NCI-H82 (cell line): Measurements from ENCODE around the gene ITPKB.

Source experiments
- DNase-seq: peaks from one replicate; lab custom pipeline; 2025; lab: John Stamatoyannopoulos, UW

Gene ITPKB

DNA sequence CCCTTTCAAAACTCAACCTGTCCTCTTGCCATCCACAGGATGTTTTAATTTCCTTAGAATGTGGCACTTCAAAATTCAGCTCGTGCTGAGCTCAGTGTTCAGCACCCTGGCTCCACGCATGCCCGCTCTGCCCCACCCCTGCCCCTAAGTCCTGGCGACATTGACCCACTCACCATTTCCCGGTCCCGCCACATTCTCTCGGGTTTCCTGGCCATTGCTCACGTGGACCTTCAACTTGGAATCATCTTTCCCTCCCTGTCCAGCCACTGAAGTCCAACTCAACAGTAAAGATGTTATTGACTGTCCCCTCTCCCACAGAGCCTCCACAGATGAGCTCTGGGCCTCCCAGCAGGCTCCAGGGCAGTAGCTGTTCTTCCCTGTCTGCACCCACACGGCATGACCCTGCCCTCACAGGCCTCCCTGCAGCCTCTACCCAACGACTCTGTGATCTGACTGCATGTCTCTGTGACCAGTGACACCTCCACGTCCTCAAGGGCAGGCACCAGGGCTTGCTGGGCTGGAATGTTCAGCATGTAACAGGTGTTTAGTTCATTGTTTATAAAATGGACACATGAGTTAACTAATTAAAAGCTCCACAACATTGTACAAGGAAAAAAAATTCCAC, 53.8 kb downstream of the ITPKB start:
- DNase-seq: no peak

DNA sequence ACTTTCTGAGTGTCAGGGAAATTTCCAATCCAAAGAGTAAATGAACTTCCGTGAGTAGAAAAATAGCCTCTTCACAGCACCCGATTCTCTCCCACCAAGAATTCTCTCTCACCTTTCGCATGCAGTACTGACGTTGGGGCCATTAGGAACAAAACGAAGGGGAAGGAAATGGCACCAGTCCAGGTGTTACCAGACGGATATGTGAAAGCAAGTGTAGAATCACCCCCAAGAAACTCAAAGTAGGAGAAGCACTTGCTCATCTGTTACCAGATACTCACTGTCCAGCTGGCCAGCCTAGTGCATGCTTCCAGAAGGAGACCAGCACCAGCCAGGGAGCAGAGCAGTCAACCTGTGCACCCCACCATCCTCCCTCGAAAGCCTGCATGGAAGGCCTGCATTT, 55.1 kb downstream of the ITPKB start:
- no peak for DNase-seq

GRCh38 chr1:226682871-226683814, 55.9 kb downstream of the ITPKB start:
- DNase-seq: no peak

DNA sequence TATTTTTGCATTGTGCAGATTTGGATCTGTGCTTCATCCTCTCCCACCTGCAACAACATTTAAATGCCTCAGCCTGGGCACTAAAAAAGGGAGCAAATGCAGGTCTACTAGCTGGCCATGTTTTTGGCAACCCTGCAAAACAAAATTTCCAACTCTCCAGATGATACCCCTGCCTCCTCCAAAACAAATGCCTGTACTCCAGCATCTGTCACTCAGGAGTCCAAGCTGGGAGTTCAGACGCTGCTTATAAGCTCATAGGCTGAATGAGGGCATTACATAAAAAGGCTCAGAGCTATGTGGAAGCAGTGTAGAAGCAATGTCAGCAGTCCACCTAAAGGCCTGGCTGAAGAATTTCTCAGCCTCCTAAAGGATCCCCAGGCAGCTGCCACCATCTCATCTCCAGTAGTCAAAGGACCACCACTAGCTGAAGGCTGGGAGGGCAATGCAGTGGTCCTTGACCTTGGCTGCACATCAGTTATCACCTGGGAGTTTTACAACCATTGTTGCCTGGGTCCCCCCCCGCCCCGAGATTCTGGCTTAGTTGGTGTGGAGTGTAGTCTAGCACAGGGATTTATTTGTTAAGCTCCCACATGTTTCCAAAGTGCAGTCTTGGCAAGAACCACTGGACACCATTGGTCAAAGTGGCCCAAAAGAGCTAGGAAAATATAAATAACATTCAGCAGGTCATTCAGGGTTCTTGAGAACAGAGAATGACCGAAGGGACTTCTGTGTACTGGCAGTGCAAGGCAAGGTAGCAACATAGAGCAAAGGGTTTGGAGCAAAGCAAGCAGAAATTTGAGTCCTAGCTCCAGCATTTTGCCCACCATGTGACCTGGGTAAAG, 57.2 kb downstream of the ITPKB start:
- DNase-seq: peak; percentile 73

DNA sequence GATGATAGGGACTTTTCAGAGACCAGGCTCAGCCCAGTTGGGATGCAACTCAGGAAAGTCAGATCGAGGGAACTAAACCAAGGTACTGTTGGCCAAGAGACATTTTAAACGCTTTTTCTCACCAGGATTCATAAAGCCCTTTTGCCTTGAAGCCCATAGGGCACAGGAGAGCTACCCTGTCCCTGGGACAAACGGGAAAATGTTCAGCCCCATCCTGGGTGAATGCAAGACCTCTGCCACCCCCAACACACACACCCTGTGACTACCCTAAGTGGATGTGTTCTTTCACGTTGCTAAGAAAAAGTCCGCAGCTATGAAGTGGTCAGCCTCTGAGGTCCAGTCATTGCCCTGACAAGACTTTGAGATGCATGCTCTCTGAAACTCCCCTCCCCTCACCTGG, 58.4 kb downstream of the ITPKB start:
- DNase-seq: no peak

DNA sequence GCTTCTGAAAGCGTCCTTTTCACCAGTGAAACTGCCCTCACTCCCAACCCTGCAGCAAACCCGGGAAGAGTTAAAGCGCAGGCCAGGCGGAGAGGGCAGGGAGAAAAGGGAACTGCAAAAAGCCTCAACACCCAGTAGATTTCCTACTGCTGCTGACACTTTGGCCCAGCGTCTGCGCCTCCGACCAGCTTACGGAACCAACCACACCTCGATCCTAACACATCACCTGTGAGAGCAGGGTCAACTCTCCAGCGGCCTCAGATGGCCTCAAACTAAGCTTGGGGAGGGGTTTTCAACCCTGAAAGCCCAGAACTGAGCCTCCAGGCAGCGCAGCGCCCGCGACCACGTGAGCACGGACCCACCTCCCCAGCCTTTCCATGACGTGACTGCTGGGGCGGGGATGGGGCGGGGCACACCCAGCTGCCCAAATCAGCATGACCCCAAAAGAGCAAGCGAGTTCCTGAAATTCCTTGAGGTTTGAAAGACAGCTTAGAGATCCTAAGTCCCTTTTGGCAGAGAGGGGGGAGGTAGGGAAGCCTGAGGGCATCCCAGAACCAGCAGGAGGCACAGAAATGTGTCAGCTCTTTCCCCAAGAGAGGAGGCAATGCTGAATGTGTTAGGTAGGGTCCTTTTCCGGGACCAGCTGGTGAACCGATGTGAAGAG, 59.1 kb downstream of the ITPKB start:
- peak; percentile 88 for DNase-seq

DNA sequence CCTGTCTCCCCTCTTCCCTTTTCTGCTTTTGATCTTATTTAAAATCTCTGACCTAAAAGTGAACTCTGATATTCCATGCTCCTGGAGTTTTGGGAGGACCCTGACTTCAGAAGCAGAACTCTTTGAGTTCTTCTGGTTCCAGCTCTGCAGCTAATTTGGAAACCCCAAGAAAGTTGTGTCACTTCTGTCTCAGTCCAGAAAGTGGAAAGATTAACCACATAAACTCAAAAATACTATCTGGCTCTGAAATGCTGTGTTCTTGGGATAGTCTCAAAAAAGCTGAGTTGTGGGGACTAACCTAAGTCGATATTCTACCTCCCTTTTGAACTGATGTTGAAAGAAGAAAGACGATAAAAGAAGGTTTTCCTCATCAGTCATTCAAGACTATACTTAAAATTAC, 59.8 kb downstream of the ITPKB start:
- no peak for DNase-seq

GRCh38 chr1:226678701-226679100, 60.4 kb downstream of the ITPKB start:
- no peak for DNase-seq

GRCh38 chr1:226678251-226678650, 60.8 kb downstream of the ITPKB start:
- DNase-seq: no peak

- DNase-seq: no peak
Measured at GRCh38 chr1:226677027-226678020, 61.8 kb downstream of the ITPKB start.

- no peak for DNase-seq
Measured at GRCh38 chr1:226676381-226676780, 62.7 kb downstream of the ITPKB start.

DNA sequence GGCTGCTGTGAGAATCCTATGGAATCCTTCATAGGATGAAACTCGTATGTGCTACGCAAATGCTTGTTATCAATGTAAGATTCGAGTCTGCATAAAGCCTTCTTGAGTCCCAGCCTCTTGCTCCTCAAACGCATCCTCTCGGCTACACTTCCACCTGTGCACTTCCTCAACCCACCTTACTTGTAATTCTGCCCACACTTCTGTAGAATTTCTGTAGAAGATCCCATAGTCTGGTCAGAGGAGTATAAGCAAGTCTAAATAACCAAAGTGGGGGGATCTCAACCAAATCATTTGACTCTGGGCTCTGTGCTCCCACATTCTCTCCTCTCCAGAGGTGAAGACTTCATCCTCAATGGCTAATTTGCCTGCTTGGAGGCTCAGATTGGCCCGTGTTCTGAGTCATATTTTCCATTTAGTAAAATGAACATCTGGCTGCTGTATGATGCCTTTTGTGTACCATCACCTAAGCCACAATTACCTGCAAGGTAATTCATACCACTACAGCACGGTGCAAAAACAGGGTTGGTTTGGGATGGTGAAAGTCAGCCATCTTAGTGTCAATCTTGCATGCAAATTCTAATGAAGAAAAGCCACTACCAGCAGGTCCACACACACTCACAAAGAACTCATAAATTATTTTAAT, 63.2 kb downstream of the ITPKB start:
- no peak for DNase-seq

GRCh38 chr1:226674892-226675714, 64.0 kb downstream of the ITPKB start:
- DNase-seq: no peak

DNA sequence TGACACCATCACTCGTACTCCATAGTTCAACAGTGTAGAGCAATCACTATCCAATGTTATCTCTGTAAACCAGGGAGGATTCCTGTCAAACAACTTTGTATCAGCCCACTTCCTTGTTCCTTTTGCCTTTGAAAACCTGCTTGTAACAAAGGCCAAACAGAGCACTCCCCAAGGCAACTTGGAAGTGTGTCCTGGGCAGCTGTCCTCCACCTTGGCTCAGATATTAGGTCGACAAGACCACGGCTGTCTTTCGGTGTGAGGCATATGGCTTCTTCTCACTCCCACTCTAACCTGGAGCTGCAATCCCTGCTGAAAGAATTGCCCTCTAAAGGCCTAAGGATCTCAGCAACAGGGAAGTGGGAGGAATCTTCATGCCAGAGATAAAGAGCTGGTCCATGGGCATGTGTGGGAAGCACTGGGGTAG, 66.7 kb downstream of the ITPKB start:
- no peak for DNase-seq

DNA sequence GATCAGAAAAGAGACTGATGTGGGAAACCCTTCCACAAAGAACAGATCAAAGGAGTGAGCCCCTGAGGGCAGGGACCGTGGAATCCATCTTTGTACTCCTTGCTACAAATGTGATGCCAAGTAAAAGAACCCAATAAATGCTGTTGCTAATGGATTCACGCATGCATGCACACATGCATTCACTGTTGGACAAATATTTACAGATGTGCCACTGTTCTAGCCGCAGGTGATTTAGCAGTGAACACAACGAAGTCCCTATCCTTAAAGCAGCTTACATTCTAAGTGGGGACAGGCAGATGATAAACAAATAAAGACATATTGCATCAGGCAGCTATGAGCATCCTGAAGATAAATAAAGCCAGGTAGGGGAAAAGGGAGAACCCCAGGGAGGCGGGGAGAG, 67.8 kb downstream of the ITPKB start:
- no peak for DNase-seq

DNA sequence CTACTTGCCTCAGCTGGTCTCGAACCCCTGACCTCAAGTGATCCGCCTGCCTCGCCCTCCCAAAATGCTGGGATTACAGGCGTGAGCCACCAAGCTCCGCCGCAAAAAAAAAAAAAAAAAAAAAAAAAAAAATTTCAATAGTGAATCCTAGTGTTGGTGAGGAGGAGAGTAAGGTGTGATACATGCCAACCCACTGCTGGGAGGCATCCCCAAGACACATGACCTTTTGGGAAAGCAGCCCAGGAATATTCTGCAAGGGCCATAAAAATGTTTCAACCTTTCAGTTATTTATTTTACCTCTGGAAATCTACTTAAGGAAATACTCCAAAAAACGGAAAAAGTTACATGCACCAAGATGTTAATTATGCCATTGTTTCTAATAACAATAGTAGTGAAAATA, 69.0 kb downstream of the ITPKB start:
- no peak for DNase-seq

DNA sequence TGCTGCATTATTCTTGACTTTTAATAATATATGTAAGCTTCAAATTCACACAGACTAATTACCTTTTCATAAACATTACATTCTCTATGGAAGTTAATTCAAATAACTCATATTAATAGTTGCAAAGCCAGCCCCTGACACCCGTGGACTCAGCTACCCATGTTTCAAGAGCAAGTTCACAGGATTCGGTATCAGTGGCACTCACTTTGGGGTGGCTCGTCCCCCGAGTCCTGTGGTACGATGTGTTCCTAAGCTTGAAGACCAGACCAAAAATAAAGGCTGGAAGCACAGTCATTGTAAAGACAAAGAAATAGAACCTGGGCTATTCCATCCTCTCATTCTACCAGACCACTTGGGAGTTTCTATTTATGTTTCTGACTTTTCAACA, 70.9 kb downstream of the ITPKB start:
- DNase-seq: no peak

DNA sequence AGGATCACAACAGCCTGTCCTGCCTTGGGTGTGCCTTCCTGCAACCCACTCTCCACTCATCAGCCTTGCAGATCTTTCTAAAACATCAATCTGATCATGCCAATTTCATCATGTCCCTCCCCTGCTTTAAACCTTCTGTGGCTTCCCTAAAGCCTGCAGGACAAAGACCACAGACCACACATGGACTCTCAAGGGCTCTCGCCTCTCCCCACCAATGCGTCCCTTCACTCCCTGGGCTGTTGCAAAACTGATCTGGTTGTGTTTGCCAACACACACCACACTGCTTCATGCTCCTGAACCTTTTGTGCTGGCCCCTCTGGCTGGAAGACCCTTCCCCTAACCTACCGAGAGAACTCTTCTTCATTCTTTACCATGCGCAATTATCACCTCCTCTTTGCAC, 72.4 kb downstream of the ITPKB start:
- no peak for DNase-seq

DNA sequence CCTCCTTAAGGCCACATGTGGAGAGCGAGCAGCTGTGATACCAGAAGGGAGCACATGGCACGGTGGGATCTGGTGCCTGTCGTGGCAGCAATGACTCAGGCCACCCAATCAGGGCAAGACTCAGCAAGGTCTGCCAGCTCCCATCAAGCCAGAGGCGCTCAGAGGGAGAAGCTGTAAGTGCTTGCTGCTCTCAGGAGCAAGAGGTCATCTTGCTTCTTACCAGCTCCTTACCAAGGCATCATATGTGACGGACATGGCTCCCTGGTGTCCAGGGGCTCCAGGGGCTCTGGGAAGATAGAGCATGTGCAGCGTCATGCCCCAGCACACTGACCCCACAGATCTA, 72.9 kb downstream of the ITPKB start:
- DNase-seq: no peak
